Posterior vena cava (tissue), 2 donors: ENCODE measurements around the gene SASS6. TPM values are rescaled to one million over a fixed set of nuclear protein-coding genes. Genes with fewer than 3 reads are reported as not detected.
"Not testable (repeated sequence)": the region's sequence is repeated elsewhere in the genome, so short reads cannot be mapped to it uniquely, and the experiment has no call there.

Experiments used
- DNase-seq: peaks from one replicate; pipeline ENCODE4 v3.0.0-alpha.2; 2020; ENCODE audit warnings: low spot score
- intact Hi-C, 2 donors: fragments of 100-400 bp; cut with DNase I; formaldehyde crosslinking; loops; one replicate each; pipeline versions ENCODE4 v1.14.1 to v1.14.2; 2022 to 2023
- total RNA-seq, 2 donors: library from RNA; stranded (reverse); fragmentation: NEBNext Ultra II Directional; extraction: Animal tissue kit (Norgen Biotek cat#: 25700); gene quantifications; one replicate each; pipeline ENCODE4 v1.2.1, GENCODE V29; 2021
- donor health status: DM: yes; HTN: yes; CAD: no.
- donor health status: DM: yes; HTN: yes; CAD: no.

Gene SASS6
- total RNA-seq, 2 donors from 2014 or later = 2.3 to 2.9 TPM

- DNase-seq = no peak
- intact Hi-C loops = no loop called here
Observed at GRCh38 chr1:100065183-100065968, 67.4 kb downstream of the SASS6 start.

GRCh38 chr1:100061681-100062080 is 71.0 kb downstream of the SASS6 start:
- intact Hi-C loops = no loop called here
- DNase-seq = no peak

- intact Hi-C loops = no loop called here
- no peak for DNase-seq
Observed at GRCh38 chr1:100053727-100054126, 79.0 kb downstream of the SASS6 start.

GRCh38 chr1:100053119-100053518 is 79.6 kb downstream of the SASS6 start:
- DNase-seq = no peak
- intact Hi-C loops = no loop called here

- no peak for DNase-seq
- intact Hi-C loops = no loop called here
Observed at GRCh38 chr1:100051893-100052292, 80.8 kb downstream of the SASS6 start.

GRCh38 chr1:100051401-100051800 is 81.3 kb downstream of the SASS6 start:
- intact Hi-C loops = no loop called here
- DNase-seq = no peak

- intact Hi-C loops = no loop called here
- DNase-seq = no peak
Observed at GRCh38 chr1:100050139-100050538, 82.6 kb downstream of the SASS6 start.

GRCh38 chr1:100047235-100047708 is 85.5 kb downstream of the SASS6 start:
- DNase-seq, intact Hi-C loops: not testable (repeated sequence)

- intact Hi-C loops = no loop called here
Observed at GRCh38 chr1:100045206-100045605, 87.5 kb downstream of the SASS6 start.

GRCh38 chr1:100039591-100039990 is 93.1 kb downstream of the SASS6 start:
- intact Hi-C loops = no loop called here

More at GRCh38 chr1:100045206-100045605, 87.5 kb downstream of the SASS6 start:
- DNase-seq = no peak

GRCh38 chr1:100038660-100039287 is 94.0 kb downstream of the SASS6 start:
- intact Hi-C loops = no loop called here
- DNase-seq = peak; percentile 90

More at GRCh38 chr1:100039591-100039990, 93.1 kb downstream of the SASS6 start:
- no peak for DNase-seq

GRCh38 chr1:100037927-100038659 is 94.6 kb downstream of the SASS6 start:
- intact Hi-C loops = no loop called here
- DNase-seq = peak; percentile 97

GRCh38 chr1:100037656-100037926 is 95.1 kb downstream of the SASS6 start:
- intact Hi-C loops = no loop called here
- no peak for DNase-seq

- DNase-seq = no peak
- intact Hi-C loops = no loop called here
Observed at GRCh38 chr1:100036718-100037655, 95.7 kb downstream of the SASS6 start.

GRCh38 chr1:100035214-100035613 is 97.5 kb downstream of the SASS6 start:
- intact Hi-C loops = no loop called here
- DNase-seq = no peak

GRCh38 chr1:100034470-100034869 is 98.3 kb downstream of the SASS6 start:
- DNase-seq = no peak
- intact Hi-C loops = no loop called here
